NCI-H2196 (cell line): Measurements from ENCODE around the gene DOCK2.
"Not testable (repeated sequence)": the region's sequence is repeated elsewhere in the genome, so short reads cannot be mapped to it uniquely, and the experiment has no call there.

ENCODE experiments used
- DNase-seq: peaks from one replicate; lab custom pipeline; 2025; ENCODE audit not compliant: unreplicated experiment; lab: John Stamatoyannopoulos, UW

DOCK2 gene

DNA sequence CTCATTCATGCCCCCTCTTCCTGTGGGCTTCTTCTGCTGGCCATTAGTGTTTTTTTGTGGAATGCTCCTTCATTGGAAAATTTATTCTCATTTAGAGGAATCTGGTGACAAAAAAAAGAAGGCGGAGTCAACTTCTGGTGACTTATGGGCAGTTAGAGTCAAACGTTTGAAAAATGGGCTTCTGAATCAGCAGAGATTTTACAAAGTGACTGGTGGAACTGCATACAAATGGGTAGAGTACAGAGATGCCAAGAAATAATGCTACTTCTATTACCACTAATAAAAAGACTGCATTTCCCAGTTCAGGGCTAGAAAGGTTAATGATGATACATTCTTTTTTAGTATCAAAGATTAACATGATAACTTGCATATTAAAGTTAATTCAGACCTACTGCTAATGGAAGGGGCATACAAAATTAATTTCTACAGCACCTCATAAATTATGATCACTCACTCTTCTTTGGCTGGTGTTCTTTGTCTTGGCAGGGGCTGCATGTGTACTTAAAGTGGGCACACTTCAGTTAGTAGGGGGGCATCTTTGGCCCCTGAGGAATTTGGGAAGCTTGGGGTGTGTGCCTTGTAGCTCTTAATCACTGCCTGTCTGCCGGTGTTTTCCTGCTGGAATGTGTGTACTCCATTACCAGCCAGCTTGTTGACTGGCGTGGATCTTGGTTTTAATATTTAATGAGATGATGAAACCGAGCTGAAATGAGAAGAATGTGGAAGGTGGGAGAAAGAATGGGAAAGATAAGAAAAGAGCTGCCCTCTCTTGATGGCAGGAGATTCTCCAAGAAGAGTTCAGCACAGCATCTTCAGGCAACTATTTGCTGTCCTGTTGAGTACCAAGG, 148.9 kb downstream of the DOCK2 start:
- no peak for DNase-seq

DNA sequence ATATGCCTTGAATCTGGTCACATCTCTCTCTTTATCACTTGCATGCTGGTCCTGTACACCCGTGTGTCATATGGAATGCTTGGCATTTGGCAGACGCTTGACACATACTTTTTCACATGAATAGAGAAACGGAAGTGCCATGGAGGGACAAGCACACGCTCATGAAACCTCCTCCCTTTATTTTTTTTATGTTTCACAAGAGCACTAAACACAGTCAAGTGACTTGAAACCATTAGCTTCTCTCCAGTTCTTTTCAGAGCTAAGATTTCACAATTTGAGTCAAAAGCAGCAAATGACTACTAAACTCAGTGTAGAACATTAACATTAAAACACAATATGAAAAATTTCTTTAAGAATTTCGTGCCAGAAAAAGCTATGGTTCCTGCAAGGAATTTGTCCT, 151.1 kb downstream of the DOCK2 start:
- DNase-seq: no peak

DNA sequence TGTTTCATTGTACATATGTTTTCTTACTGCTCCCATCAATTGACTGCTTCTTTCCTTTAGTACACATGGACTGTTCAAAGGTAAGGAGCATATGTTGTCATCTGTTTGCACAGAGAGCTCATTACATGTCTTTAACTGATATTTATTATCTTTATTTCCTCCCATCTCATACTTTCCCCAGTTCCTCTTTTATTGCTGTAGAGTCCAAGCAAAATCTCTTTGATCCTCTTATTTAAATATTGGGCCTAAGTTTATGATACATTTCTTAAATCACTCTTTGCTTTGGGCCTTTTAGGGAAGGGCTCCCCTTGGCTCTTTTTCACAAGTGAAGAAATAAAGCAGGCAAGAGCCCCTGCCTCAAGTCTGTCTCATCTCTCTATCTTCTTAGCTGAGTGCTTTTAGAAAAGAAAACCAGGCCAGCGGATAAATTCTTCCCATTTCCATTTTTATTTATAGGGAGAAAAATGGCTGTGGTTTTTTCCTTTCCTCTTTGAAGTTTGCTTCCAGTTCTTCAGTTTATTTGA, 152.4 kb downstream of the DOCK2 start:
- DNase-seq: no peak

DNA sequence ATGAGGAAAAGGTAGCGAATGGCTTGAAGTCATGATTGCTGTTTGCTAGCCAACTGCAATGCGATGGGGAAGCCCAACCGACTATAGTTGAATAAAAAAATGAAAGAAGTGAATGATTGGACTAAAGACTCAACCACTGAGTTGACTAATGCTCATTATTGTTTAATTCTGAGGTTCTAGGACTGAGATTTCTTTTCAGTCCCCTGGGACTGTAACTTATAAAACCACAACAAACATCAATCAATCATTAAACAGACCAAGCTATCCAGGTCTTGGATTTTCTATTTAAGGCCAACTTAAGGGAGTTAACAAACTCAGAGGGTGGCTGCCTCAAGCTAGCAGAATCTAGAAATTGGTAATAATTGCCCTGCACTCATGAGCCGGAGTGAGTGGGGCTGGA, 154.2 kb downstream of the DOCK2 start:
- no peak for DNase-seq

DNA sequence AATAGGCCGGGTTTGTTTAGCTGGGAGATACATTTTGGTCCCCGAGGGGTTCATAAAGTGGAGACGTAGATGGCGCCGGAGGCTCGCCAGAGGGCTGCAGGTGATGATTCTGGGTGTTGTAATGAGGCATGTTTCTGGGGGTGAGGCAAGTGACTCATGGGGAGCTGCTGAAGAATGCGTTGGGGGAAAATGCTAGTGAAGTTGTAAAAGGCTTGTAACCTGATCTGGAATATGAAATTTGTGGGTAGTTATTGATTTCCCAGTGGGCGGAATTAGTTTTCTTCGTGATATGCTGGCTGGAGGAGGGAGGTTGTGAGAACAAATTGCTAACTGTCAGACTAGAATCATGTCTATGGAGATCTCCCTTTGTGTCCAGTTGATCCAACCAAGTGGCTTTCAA, 158.3 kb downstream of the DOCK2 start:
- no peak for DNase-seq

DNA sequence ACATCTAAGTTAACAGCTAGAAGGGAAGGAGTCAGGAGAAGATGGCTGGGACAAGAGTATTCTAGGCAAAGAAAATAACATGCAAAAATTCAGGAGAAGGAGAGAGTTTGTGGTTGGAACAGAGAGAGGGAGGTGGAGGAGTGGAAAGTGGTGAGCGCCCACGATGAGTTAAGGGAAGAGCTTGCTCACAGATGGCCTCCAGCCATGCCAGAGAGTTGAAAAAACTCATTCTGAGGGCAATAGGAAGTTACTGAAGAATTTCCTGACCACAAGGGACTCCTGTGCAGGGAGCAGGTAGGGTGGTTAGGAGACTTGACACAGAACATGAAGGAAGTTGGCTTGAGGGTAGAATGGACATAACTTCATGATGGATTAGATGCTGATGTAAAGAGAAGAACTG, 159.7 kb downstream of the DOCK2 start:
- DNase-seq: no peak

DNA sequence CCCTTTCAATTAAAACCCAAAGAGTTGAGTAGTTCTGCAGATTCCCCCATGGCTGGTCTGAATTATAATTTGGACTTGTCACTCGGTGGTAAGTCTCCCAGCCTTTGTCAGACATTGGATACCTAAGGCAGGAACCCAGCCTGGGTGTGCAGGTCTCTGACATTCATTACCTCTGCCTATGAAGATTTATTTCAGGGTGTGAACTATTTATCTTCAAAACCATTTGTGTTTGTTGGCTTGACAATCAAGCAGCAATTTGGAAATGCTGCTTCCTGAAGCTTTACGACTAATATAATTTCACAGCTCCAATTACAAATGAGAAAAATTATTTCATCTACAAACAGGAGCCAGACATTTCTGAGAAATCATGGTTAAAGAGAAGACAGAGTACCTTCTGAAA, 160.5 kb downstream of the DOCK2 start:
- no peak for DNase-seq

DNA sequence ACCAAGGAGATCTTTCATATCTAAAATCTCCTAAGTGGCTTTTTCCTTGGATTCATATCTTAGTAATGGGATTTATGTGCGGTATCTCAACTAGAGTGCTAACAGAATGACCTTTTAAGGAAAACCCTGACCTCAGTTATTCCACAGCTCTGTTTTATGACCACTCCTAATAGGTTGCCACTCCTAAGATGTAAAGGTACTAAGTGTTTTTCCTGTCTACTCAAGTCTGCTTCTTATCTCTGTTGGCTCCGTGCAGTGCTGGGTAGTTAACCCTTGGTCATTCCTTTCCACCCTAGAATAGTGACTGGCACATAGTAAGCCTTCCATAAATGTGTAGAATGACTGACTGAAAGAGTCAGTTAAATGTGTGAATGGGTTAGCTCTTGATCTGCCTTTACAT, 161.4 kb downstream of the DOCK2 start:
- DNase-seq: no peak

DNA sequence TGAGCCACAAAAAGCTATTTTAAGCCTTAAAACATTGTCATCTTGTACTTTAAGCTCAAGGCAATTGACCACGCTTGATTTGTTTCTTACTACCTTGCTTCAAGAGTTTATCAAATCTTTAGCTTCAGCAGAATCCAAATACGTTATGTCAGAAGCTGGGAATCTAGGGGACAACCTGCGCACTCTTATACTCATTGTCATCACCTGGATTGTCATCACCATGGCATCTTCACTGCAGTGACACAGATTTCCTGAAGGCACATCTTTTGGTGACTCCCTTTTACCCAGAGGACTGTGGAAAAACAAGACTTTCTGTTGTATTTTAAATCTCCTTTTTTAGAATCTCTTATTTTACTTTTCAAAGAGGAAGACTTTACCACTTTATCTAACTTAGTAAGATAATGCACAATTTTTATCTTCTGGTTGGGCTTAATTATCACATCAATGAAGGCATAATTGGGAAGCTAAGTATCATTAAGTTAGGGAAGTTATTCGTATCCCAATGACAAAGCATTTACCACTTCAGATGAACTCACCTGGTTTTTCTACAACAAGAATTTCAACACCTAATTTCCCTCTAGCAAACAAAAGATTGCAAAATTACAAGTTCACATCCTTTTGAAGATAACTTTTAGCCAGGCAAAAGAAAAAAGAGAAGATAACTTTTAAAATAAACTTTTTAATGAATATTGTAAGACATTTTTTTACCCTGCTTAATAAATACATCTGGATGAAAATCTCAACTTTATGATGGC, 162.0 kb downstream of the DOCK2 start:
- DNase-seq: no peak

DNA sequence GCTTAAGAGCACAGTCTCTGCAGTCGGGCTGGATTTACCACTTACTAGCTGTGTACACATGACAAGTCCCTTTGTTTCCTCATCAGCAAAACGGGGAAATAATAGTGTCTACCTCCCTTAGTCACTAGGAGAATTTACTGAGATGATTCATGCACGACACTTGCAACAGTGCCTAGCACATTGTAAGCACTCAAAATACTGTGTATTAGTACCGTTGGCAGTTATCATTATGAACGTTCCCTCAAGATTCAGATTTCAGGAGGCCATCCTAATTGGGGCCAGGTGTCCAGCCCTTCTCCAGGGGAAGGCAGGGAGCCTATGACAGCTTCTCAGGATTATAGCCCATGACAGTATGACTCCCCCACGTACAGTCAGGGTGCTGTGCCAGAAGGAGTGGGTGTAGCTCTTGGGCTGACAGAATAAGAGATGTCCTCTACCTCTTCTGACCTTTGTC, 164.3 kb downstream of the DOCK2 start:
- no peak for DNase-seq

DNA sequence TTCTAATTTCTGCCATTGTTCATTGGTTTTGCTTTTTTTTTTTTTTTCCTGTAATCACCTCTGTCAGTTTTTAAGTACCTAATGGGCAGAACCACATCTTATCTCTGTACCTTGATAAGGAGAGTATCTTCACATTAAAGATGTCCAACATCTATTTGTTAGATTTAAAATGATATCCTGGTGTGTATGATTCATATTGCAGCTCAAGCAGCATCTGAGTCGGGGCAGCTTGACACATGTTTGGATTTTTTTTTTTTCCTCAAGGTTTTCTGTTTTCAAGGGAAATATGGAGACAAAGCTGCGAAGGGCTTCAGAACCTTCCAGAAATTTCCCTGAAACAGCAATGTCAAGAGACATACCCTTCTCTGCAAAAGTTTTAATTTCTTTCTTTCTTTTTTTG, 164.7 kb downstream of the DOCK2 start:
- no peak for DNase-seq

DNA sequence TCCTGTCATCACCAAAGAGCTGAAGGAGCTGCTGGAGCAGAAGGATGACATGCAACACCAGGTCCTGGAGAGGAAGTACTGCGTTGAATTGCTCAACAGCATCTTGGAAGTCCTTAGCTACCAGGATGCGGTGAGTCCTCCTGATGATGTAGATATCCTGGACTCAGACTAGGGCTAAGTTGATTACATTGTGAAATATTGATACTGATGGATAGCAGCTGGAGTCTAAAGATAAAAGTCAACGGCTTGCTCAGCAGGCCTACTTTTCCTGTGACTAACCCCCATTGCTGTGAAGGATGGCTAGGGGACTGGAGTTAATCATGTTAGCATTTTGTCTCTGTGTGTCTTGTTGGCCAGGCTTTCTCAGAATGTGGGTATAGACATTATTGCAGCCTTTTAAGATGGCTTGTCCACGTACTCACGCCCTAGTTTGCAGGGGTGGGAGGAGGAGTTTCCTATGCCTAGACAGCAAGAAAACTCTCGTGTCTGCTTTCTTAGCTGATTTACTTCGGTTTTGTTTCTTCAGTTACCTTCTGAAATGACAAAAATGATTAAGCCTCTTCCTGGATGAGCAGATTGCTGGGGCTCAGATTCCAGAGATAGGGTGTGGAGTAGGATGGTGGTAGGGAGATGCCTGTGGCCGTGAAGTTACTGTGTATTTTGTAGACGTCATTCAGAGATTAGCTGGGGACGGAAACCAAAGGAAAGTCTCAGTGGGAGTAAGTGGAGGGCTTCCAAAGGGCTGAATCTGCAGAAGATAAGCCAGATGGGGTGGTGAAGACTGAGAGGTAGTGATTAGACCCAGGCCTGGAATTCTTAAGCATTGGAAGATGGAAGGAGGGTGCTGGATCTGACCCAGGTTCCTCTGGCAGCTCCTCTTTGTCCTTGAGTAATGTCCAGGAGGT, 166.3 kb downstream of the DOCK2 start:
- no peak for DNase-seq

DNA sequence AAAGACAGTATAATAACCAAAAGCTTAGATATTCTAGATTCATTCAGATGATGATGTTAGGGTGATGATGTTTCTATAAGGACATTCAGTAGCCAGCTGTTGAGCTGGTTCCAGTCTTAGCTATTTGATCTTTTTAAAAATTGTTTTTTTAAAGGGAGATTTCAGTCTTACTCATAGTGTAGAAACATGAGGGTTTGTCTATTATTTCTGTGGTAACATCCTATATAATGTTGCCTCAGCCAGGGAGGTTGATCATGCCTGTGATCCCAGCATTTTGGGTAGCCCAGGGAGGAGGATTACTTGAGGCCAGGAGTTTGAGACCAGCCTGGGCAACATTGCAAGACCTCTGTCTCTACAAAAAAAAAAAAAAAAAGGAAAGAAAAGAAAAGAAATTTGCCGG, 167.8 kb downstream of the DOCK2 start:
- DNase-seq: no peak

DNA sequence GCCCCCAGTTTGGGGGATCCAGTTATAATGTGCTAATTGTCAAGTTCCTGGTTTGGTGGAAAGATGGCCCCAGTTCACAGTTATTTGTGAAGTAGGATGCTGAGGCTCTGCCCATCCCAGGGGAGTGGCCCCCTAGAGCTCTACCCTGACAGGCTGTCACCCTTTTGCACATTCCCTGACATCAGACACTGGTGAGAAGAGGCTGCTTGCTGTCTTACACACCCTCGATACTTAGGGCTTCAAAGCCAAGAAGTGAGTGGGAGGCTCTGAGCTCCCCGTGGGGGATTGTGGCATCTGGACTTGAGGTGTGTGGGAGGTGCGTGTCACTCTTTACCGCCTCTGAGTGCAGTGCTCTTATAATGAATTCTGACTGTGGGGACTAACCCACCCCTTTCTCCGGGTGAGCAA, 168.5 kb downstream of the DOCK2 start:
- no peak for DNase-seq

DNA sequence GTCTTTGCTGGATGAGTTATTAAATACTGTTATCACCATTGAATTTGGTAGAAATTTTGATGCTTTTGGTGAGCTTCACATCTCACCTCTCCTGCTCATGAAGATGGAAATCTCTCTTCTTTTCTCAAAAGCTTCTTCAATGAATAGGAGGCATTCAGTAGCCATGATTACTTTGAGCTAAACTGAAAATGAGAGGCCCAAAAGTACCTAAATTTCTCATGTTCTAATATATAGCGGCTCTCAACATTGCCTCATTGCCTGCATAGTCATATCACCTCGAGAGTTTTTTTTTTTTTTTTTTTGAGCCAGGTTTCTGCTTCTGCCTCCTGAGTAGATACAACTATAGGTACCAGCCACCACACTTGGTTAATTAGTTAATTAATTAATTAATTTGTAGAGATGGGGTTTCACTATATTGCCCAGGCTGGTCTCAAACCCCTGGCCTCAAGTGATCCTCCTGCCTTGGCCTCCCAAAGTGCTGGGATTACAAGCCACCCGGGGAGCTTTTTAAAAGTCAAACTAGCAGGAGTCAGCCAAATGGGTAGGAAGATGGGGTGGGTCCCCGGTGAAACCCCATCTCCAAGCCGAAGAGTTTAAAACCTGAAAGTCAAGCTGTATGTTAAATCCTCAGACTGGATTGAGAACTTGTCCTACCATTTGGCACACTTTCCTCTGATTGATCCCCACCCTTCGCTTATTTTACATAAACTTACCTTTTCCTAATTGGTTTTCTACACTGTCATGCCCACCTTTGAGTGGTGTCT, 169.0 kb downstream of the DOCK2 start:
- DNase-seq: no peak

DNA sequence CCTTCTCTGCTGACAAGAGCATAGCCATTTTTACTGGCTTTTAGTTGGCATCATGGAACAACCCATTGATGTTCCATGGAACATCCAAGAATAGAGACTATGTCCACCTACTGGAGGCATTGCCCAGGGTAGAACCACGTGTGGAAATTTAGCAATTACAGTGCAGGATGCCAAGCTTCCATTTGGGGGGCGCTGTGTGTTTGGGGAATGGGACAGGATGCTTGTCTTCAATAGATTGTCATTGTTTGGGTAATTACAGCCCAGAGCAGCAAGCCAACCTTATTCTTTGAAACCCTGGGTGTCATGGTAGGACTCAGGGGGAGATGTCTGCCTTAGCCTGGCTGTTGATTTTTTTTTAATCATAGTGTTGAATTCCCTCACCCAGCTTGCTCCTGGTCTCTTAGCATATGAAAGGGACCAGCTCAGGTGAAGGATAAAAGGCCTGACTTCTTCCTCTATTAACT, 171.1 kb downstream of the DOCK2 start:
- no peak for DNase-seq

DNA sequence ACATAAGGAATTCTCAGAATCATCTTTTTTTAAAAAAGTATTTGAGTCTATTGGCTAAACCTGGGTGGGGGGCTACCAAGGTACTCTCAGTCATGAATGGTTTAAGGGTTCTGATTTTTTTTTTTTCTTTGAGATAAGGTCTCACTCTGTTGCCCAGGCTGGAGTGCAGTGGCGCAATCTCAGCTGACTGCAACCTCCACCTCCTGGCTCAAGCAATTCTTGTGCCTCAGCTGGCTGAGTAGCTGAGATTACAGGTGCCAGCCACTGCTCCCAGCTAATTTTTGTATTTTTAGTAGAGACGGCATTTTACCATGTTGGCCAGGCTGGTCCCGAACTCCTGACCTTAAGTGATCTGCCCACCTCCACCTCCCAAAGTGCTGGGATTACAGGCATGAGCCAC, 171.8 kb downstream of the DOCK2 start:
- DNase-seq: not testable (repeated sequence)

DNA sequence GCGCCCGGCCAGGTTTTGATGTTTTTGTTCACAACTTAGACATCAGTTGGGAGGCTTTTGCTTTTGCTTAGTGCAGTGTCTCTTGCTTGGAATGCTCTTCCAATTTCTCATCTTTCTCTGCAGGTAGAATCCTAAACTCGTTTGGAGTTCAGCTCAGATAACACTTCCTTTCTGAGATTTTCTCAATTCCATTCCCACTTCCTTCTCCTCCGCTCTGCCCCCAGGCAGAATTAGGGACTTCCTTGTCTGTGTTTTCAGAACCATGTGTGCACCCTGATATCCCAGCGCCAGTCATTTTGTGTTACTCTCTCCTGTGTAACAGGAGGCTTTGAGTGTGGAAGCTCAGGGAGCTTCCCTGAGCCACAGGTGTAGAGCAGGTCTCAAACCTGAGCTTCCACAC, 172.2 kb downstream of the DOCK2 start:
- DNase-seq: no peak

DNA sequence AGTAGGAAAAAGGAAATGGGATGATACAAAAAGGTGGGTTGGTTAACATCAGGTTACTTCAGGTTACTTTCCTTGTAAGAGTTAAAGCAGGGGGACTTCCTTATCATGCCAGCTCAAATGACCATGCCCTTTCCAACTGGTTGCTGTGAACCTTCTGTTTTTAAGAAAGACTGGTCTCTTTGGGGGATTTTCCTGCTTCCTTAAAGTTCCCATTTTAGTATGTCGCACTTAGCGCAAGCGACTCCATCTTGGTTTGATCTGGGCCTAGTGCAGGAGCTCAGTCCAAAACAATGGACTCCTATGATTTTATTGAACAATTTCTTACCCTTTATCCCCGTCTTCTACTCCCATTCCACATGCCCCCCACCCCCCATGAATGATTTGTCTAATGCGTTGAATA, 173.4 kb downstream of the DOCK2 start:
- DNase-seq: no peak

DNA sequence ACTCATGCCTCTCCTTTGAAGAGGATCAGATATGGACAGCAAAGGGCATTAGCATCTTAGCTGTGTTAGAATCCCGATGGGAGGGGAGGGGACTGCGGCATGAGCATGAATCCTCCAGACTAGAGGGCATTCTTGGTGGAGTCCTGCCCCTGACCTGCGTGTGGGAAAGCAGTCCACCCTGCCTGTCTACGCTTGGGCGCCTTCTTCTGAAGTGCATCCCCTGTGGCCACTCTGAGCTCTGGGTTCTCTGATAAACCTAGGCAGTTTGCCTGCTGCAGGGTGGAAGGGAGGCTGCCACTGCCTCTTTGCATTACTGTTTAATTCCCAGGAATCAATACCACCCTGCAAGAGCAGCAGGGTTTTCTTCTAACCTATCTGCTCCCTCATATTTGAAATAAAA, 173.9 kb downstream of the DOCK2 start:
- DNase-seq: no peak
